Daoy (cell line): ENCODE results near the gene INTS13. TPM values are rescaled to one million over a fixed set of nuclear protein-coding genes. Genes with fewer than 3 reads are reported as not detected.
"Not testable (repeated sequence)": the region's sequence is repeated elsewhere in the genome, so short reads cannot be mapped to it uniquely, and the experiment has no call there.

Experiments used
- DNase-seq: peaks from one replicate; pipeline ENCODE4 v3.0.0-alpha.2; 2015; ENCODE audit warnings: low read depth
- total RNA-seq: library from RNA; depleted of rRNA; stranded (reverse); fragments of >200 nt; shearing (Covaris generic); gene quantifications from 2 replicates; pipeline ENCODE4 v1.2.3, GENCODE V29; 2014

The INTS13 gene
- total RNA-seq, 1 experiment from 2014 or later: 76.3 TPM

- peak; percentile 14 for DNase-seq
These were observed 980 bp downstream of the INTS13 start for GRCh38 chr12:26936559-26937442.

- DNase-seq: no peak
These were observed 2.0 kb downstream of the INTS13 start for GRCh38 chr12:26935636-26936378.

DNA sequence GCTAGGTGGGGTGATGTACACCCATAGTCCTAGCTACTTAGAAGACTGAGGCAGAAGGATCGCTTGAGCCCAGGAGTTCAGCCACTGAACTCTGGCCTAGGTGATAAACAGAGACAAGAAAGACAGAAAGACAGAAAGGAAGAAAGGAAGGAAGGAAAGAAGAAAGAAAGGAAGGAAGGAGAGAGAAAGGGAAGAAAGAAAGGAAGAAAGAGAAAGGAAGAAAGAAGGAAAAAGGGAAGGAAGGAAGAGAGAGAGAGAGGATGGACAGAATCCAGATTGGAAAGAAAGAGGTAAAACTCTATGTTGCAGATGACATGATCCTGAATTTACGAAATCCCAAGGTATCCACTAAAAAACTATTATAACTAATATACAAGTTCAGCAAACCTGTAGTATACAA, 8.2 kb downstream of the INTS13 start:
- no peak for DNase-seq

GRCh38 chr12:26928661-26929060, 9.1 kb downstream of the INTS13 start:
- no peak for DNase-seq

DNA sequence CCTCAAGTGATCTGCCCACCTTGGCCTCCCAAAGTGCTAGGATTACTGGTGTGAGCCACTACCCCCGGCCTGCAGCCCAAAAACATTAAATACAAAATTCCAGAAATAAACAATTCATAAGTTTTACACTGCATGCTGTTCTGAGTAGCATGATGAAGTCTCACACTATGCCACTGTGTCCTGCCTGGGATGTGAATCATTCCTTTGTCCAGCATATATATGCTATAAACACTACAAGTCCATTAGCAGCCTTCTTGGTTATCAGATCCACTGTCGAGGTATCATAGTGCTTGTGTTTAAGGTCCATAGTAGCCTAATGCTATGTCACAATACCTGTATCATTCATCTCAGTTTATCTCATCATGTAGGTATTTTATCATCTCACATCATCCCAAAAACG, 15.9 kb downstream of the INTS13 start:
- DNase-seq: no peak

DNA sequence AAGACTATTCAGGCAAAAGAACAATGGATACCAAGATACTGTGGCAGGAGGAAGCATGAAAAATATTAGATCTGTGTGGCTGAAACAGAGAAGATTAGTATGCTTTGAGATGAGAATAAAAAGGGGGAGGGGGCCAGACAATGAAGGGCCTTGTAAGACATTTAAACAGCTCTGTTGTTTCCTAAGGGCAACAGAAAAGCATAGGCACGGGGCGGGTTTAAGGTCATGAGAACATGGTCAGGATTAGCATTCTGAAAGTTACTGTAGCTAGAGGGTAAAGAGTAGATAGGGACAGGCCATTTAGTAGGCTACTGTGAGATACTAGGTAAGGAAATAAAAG, 18.6 kb downstream of the INTS13 start:
- no peak for DNase-seq

DNA sequence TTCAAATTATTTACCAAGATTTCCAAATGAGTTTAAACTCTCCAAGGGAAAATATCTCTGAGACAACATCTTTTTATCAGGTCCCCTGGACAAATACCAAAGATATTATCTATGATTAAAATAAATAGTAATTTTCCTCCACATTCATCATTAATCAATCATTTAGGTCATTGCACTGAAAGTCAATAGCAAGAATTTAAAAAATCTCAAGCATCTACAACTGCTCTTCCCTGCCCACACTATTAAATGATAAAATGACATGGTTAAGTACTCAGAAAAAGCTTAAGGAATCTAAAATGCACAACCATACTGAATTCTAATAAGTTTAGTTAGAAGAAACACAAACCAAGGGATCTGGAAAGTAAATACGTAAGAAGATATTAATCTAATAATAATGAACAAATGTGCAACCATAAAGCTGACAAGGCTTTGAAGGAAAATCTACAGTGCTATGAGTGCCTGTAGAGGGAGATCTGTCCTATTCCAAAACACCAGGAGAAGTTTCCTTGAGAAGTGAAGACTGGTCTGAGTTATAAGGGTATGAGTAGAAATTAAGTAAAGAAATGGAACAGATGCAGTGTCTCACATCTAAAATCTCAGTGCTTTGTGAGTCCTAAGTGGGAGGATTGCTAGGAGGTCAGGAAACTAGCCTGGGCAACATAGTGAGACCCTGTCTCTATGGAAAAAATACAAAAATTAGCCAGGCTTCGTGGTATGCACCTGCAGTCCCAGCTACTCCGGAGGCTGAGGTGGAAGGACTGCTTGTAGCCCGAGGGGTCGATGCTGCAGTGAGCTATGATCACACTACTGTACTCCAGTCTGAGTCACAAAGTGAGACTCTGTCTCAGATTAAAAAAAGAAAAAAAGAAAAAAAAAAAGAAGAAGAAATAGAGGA, 19.2 kb downstream of the INTS13 start:
- DNase-seq: no peak

DNA sequence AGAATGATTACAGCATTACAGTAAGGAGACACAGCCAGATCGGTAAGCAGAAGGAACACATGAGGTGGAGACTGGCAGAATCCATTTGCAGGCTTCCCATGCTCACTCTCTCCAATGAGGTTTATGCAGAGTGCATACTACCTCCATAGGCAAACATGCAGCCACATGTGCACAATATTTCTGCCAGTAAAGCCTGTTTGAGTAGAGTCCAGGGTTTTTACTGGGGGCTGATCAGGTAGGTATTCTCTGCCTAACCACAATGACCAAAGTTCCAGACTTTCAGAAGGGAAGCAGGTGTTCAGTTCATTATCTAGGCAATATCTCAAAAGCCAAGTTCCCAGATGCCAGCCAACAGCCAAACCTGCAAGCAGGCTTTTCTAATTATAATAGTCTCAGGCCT, 31.1 kb downstream of the INTS13 start:
- DNase-seq: no peak

GRCh38 chr12:26906024-26906423, 31.8 kb downstream of the INTS13 start:
- DNase-seq: no peak

- not testable (repeated sequence) for DNase-seq
These were observed 34.4 kb downstream of the INTS13 start for GRCh38 chr12:26903396-26903795.

- DNase-seq: no peak
These were observed 40.9 kb downstream of the INTS13 start for GRCh38 chr12:26896913-26897312.

- DNase-seq: no peak
These were observed 42.1 kb downstream of the INTS13 start for GRCh38 chr12:26895672-26896071.

DNA sequence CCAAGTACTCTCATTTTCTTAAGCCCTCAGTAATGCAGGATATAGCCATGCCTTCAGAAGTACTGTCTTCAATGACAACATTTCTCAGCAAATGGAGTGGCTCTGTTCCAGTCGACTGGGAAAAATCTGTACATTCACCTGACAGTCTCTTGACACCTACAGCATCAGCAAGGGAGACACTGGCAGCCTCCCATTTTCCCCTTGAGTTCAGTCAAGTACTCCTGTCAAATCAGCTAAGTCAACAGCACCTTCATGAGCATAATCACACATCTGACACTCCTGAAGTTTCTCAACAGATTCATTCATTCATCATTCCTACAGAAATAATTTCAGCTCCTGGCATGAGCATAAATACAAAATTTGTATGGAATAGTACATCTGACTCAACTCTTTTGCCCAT, 46.1 kb downstream of the INTS13 start:
- no peak for DNase-seq

DNA sequence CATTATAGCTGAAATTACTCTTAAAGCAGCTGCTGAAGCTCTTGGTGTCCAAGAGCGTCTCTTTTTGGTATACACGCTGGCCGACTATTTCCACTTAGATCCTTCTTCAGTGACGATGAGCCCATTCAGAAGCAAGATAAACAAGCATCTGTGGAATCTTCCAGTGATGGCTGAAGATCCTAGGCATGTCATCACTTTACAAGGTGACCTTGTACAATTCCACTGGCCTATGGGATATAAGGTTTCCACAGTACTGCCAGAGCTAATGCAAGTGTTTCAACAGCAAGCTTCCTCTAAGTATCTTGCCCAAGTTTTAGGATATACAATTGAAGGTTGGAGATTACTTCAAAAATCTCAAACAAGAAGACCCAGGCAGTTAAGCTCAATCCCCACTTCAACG, 47.0 kb downstream of the INTS13 start:
- no peak for DNase-seq

GRCh38 chr12:26884765-26885576, 52.8 kb downstream of the INTS13 start:
- DNase-seq: peak; percentile 81

DNA sequence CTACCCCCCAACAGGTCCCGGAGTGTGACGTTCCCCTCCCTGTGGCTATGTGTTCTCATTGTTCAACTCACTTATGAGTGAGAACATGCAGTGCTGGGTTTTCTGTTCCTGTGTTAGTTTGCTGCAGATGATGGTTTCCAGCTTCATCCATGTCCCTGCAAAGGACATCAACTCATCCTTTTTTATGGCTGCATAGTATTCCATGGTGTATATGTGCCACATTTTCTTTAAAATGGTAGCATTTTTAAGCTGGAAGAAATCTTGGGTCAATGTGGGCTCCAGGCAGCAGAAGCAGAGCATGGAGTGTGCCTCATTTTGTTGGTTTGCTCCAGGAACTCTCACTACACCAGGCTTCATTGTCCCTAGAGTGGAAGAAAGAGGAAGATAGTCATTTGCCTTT, 57.2 kb downstream of the INTS13 start:
- no peak for DNase-seq

GRCh38 chr12:26878661-26879119, 59.1 kb downstream of the INTS13 start:
- no peak for DNase-seq

GRCh38 chr12:26874501-26875296, 63.1 kb downstream of the INTS13 start:
- DNase-seq: no peak

- no peak for DNase-seq
These were observed 65.2 kb downstream of the INTS13 start for GRCh38 chr12:26872625-26873024.

DNA sequence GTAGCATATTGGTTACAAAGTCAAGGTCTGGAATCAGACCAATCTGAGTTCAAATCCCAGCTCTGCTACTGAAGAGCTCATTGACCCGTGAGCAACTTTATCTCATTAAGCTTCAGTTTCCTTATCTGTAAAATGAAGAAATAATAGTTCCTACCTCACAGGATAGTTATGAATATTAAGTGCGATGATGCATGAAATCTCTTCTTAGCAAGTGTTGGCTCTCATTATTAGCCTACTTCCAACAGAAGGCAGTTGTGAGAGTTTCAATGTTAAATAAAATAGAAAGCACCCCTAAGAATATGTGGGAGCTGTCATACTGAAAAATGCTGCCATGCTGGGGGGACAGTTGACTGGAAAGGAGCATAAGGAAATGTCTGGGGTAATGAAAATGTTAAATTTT, 65.8 kb downstream of the INTS13 start:
- no peak for DNase-seq
